CD4-positive, alpha-beta memory T cell (primary cell): Measurements from ENCODE around the gene KIF4B. TPM values are rescaled to one million over a fixed set of nuclear protein-coding genes. Genes with fewer than 3 reads are reported as not detected.
"Not testable (repeated sequence)": the region's sequence is repeated elsewhere in the genome, so short reads cannot be mapped to it uniquely, and the experiment has no call there.

Source experiments
- CTCF ChIA-PET: fragments of 350-600 bp; sonication (Branson Sonifier 250); formaldehyde crosslinking; loops from one replicate; lab custom pipeline; 2021; ENCODE audit warnings: inconsistent platforms; ENCODE audit not compliant: partially characterized antibody; lab: Charles Lee
- POLR2A ChIA-PET: fragments of 350-600 bp; sonication (Branson Sonifier 250); formaldehyde crosslinking; loops from one replicate; lab custom pipeline; 2021; ENCODE audit not compliant: partially characterized antibody; lab: Charles Lee
- DNase-seq, 5 donors: peaks; one replicate each; pipeline versions ENCODE4 v3.0.0 to v3.0.0-alpha.2; 2020 to 2022; ENCODE audit warnings: mixed read lengths in 1 of 5
- H3K27ac ChIP-seq: one replicate; pipeline ENCODE4 v1.7.0; 2013; ENCODE audit warnings: low read depth, low read length
- H3K27me3 ChIP-seq: 2 replicates; pipeline ENCODE4 v1.7.0; 2013; ENCODE audit warnings: mild to moderate bottlenecking, low read length, moderate library complexity; ENCODE audit not compliant: insufficient read depth
- H3K36me3 ChIP-seq: 2 replicates; pipeline ENCODE4 v1.7.0; 2013; ENCODE audit warnings: mild to moderate bottlenecking, low read length, moderate library complexity; ENCODE audit not compliant: insufficient read depth
- H3K4me1 ChIP-seq: 2 replicates; pipeline ENCODE4 v1.7.0; 2013; ENCODE audit warnings: mild to moderate bottlenecking, low read length, moderate library complexity; ENCODE audit not compliant: insufficient read depth
- H3K4me3 ChIP-seq, 2 donors: one replicate each; pipeline ENCODE4 v1.7.0; 2013; ENCODE audit warnings: low read length in 2 of 2, mild to moderate bottlenecking in 1 of 2
- H3K9me3 ChIP-seq, 2 donors: one replicate each; pipeline ENCODE4 v1.7.0; 2013; ENCODE audit warnings: low read length in 2 of 2, control low read depth in 1 of 2; ENCODE audit not compliant: control insufficient read depth in 1 of 2
- H3K27ac Mint-ChIP-seq, 7 donors: one replicate each; pipeline ENCODE4 v1.8.0; 2020 to 2021; ENCODE audit warnings: mixed read lengths in 7 of 7, mild to moderate bottlenecking in 6 of 7, inconsistent platforms in 3 of 7, moderate library complexity in 3 of 7
- H3K27me3 Mint-ChIP-seq, 2 donors: one replicate each; pipeline ENCODE4 v1.8.0; 2020 to 2021; ENCODE audit warnings: mixed read lengths in 2 of 2
- H3K36me3 Mint-ChIP-seq, 2 donors: one replicate each; pipeline ENCODE4 v1.8.0; 2020 to 2021; ENCODE audit warnings: mixed read lengths in 2 of 2, inconsistent platforms in 1 of 2, mild to moderate bottlenecking in 1 of 2
- H3K4me1 Mint-ChIP-seq, 4 donors: one replicate each; pipeline ENCODE4 v1.8.0; 2020 to 2021; ENCODE audit warnings: mixed read lengths in 4 of 4, mild to moderate bottlenecking in 1 of 4
- H3K4me3 Mint-ChIP-seq, 8 donors: one replicate each; pipeline ENCODE4 v1.8.0; 2020 to 2021; ENCODE audit warnings: mixed read lengths in 8 of 8, mild to moderate bottlenecking in 7 of 8, moderate library complexity in 6 of 8, inconsistent platforms in 3 of 8
- H3K9me3 Mint-ChIP-seq, 8 donors: one replicate each; pipeline ENCODE4 v1.8.0; 2020 to 2021; ENCODE audit warnings: mixed read lengths in 8 of 8, mild to moderate bottlenecking in 5 of 8, inconsistent platforms in 3 of 8, moderate library complexity in 1 of 8
- intact Hi-C: fragments of 100-400 bp; cut with micrococcal nuclease; formaldehyde crosslinking; loops from one replicate; pipeline ENCODE4 v1.15.1; 2023
- polyA plus RNA-seq, 2 donors: library from polyadenylated mRNA; unstranded; fragments of 300-500 nt; fragmentation: Illumina TruSeq; gene quantifications; one replicate each; pipeline ENCODE4 v1.2.3, GENCODE V29; 2021
- total RNA-seq, 2 experiments: library from RNA; stranded (reverse); gene quantifications; one replicate each; pipeline ENCODE4 v1.2.3, GENCODE V29; 2021

Gene KIF4B
- total and polyA plus RNA-seq, 4 experiments from 2014 or later = not detected

- H3K27me3 ChIP-seq = no peaks in the 10 kb centered on the region
- H3K4me3 ChIP-seq = no peak overlapping the region
- no peaks in the 10 kb centered on the region for H3K4me1 ChIP-seq
- peaks cover 0 to 3% (median 0%) of the 10 kb centered on the region in 8 donors for H3K9me3 Mint-ChIP-seq
- no peaks in the 10 kb centered on the region for H3K36me3 Mint-ChIP-seq
- H3K9me3 ChIP-seq = no peaks in the 10 kb centered on the region
- CTCF ChIA-PET = no interaction called here
- no peaks in the 10 kb centered on the region for H3K36me3 ChIP-seq
- H3K27ac Mint-ChIP-seq = no peak overlapping the region
- H3K27me3 Mint-ChIP-seq = peaks cover 13% of the 10 kb centered on the region in 2 donors
- intact Hi-C loops = no loop called here
- no peak overlapping the region for H3K4me3 Mint-ChIP-seq
- H3K4me1 Mint-ChIP-seq = no peaks in the 10 kb centered on the region
- H3K27ac ChIP-seq = no peak overlapping the region
- POLR2A ChIA-PET = no interaction called here
- no peak for DNase-seq
Measured at GRCh38 chr5:155021842-155022241, 8.3 kb downstream of the KIF4B start.

DNA sequence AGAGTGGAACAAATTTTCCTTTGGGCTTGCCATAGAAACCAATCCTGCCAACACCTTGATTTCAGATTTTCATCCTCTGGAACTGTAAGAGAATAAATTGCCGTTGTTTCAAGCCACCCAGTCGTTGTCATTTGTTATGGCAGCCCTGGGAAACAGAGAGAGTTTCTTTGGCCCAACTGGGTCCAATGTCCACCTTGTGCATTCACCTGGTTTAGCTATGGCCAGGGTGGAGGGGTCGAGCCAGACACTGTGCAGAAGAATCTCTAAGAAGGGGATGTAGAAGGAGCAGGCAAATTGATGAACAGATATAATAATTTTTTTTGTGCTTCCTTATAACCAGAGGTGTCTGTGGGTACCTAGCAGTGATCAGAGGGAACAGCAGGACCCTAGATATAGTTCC lies 9.8 kb downstream of the KIF4B start:
- peaks cover 2 to 14% (median 10%) of the 10 kb centered on the region in 8 donors for H3K9me3 Mint-ChIP-seq
- POLR2A ChIA-PET = no interaction called here
- no peaks in the 10 kb centered on the region for H3K4me1 Mint-ChIP-seq
- H3K27me3 ChIP-seq = no peaks in the 10 kb centered on the region
- H3K4me3 Mint-ChIP-seq = no peak overlapping the region
- no peaks in the 10 kb centered on the region for H3K36me3 ChIP-seq
- H3K36me3 Mint-ChIP-seq = no peaks in the 10 kb centered on the region
- H3K4me3 ChIP-seq = no peak overlapping the region
- intact Hi-C loops = no loop called here
- H3K27me3 Mint-ChIP-seq = peaks cover 13 to 14% of the 10 kb centered on the region in 2 donors
- no peak overlapping the region for H3K27ac ChIP-seq
- CTCF ChIA-PET = no interaction called here
- H3K4me1 ChIP-seq = no peaks in the 10 kb centered on the region
- H3K9me3 ChIP-seq = no peaks in the 10 kb centered on the region
- H3K27ac Mint-ChIP-seq = no peak overlapping the region
- DNase-seq = no peak

DNA sequence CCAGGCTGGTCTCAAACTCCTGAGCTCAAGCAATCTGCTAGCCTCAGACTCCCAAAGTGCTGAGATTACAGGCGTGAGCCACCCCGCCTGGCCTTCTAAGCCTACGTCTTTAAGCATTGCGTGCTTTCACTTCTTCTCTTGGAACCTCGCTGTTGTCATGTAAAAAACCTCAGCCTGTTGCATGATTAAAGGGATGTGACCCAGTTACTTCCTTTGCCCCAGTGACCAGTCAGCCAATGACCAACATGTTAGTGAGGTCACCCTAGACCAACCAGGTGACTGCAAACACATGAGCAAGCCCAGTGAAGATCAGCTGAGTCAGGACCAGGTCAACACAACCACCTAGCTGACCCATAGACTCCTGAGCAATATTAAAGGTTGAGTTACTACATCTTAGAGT lies 10.5 kb downstream of the KIF4B start:
- H3K9me3 ChIP-seq = no peaks in the 10 kb centered on the region
- intact Hi-C loops = no loop called here
- H3K36me3 ChIP-seq = no peaks in the 10 kb centered on the region
- DNase-seq = no peak
- H3K4me3 Mint-ChIP-seq = no peak overlapping the region
- no peaks in the 10 kb centered on the region for H3K36me3 Mint-ChIP-seq
- H3K4me1 Mint-ChIP-seq = no peaks in the 10 kb centered on the region
- CTCF ChIA-PET = no interaction called here
- H3K27ac ChIP-seq = no peak overlapping the region
- H3K27ac Mint-ChIP-seq = no peak overlapping the region
- H3K27me3 ChIP-seq = no peaks in the 10 kb centered on the region
- H3K9me3 Mint-ChIP-seq = peaks cover 5 to 21% (median 16%) of the 10 kb centered on the region in 8 donors
- no peak overlapping the region for H3K4me3 ChIP-seq
- no peaks in the 10 kb centered on the region for H3K4me1 ChIP-seq
- POLR2A ChIA-PET = no interaction called here
- peaks cover 11 to 12% of the 10 kb centered on the region in 2 donors for H3K27me3 Mint-ChIP-seq

DNA sequence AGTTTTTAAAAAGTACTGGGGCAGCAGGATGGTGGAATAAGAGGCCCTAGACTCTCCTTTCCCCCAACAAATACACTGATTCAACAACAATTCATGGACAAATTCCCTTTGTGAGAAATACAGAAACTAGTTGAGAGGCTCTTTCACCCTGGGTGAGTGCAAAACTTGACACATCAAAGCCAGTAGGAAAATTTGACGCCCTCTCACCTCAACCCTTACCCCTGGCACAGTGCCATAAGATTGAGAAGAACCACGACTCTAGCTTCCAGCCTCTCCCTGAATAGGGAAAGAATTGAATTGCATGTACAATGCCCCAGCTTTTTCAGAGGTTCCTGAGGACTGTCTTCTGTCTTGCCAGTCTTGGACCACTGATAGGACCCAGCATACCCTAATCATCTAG lies 12.3 kb downstream of the KIF4B start:
- Mint-ChIP-seq H3K27me3 (peaks cover 11 to 12% of the 10 kb centered on the region in 2 donors), H3K27ac (no peak overlapping the region), H3K36me3 (no peaks in the 10 kb centered on the region), H3K9me3 (peaks cover 5 to 27% (median 21%) of the 10 kb centered on the region in 8 donors), H3K4me3 (no peak overlapping the region), H3K4me1 (no peaks in the 10 kb centered on the region)
- CTCF ChIA-PET = no interaction called here
- DNase-seq = no peak
- intact Hi-C loops = no loop called here
- H3K27ac ChIP-seq = no peak overlapping the region
- H3K36me3 ChIP-seq = no peaks in the 10 kb centered on the region
- POLR2A ChIA-PET = no interaction called here
- H3K9me3 ChIP-seq = no peaks in the 10 kb centered on the region
- H3K4me1 ChIP-seq = no peaks in the 10 kb centered on the region
- H3K27me3 ChIP-seq = no peaks in the 10 kb centered on the region
- no peak overlapping the region for H3K4me3 ChIP-seq

- H3K4me1 ChIP-seq = no peaks in the 10 kb centered on the region
- no peak overlapping the region for H3K4me3 ChIP-seq
- no peak overlapping the region for H3K4me3 Mint-ChIP-seq
- intact Hi-C loops = no loop called here
- H3K36me3 Mint-ChIP-seq = no peaks in the 10 kb centered on the region
- no peaks in the 10 kb centered on the region for H3K36me3 ChIP-seq
- ChIA-PET POLR2A (no interaction called here), CTCF (no interaction called here)
- H3K9me3 Mint-ChIP-seq = peaks cover 5 to 27% (median 22%) of the 10 kb centered on the region in 8 donors
- H3K27me3 ChIP-seq = no peaks in the 10 kb centered on the region
- DNase-seq = no peak
- H3K27ac Mint-ChIP-seq = no peak overlapping the region
- no peaks in the 10 kb centered on the region for H3K9me3 ChIP-seq
- H3K27ac ChIP-seq = no peak overlapping the region
- no peaks in the 10 kb centered on the region for H3K4me1 Mint-ChIP-seq
- H3K27me3 Mint-ChIP-seq = peaks cover 10 to 11% of the 10 kb centered on the region in 2 donors
Measured at GRCh38 chr5:155027993-155028629, 14.6 kb downstream of the KIF4B start.

DNA sequence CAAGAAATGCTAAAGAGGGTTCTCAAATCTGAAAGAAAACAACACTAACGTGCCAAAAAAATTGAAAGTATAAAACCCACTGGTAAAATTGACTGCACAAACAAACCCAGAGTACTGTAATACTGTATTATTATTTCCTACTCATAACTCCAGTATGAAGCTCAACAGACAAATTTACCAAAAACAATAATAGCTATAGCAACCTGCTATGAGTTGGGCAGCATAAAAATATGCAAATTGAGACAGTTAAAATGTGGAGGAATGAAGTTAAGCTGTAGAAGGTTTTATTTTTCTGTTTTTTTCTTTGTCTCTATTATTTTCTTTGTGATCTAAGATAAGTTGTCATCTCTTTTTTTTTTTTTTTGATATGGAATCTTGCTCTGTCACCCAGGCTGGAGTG lies 15.7 kb downstream of the KIF4B start:
- ChIA-PET CTCF (no interaction called here), POLR2A (no interaction called here)
- no peak overlapping the region for H3K27ac ChIP-seq
- H3K4me1 ChIP-seq = no peaks in the 10 kb centered on the region
- Mint-ChIP-seq H3K36me3 (no peaks in the 10 kb centered on the region), H3K27me3 (peaks cover 8 to 10% of the 10 kb centered on the region in 2 donors), H3K9me3 (peaks cover 5 to 27% (median 22%) of the 10 kb centered on the region in 8 donors), H3K27ac (no peak overlapping the region), H3K4me1 (no peaks in the 10 kb centered on the region), H3K4me3 (no peak overlapping the region)
- no peaks in the 10 kb centered on the region for H3K27me3 ChIP-seq
- DNase-seq = no peak
- H3K36me3 ChIP-seq = no peaks in the 10 kb centered on the region
- H3K4me3 ChIP-seq = no peak overlapping the region
- intact Hi-C loops = no loop called here
- H3K9me3 ChIP-seq = no peaks in the 10 kb centered on the region

GRCh38 chr5:155034145-155034744 lies 20.7 kb downstream of the KIF4B start:
- H3K36me3 Mint-ChIP-seq, H3K4me3 ChIP-seq, H3K27ac Mint-ChIP-seq, H3K27me3 Mint-ChIP-seq, DNase-seq, CTCF ChIA-PET, intact Hi-C loops, H3K36me3 ChIP-seq, H3K27ac ChIP-seq, POLR2A ChIA-PET, H3K4me1 Mint-ChIP-seq, H3K4me1 ChIP-seq, H3K27me3 ChIP-seq, H3K4me3 Mint-ChIP-seq, H3K9me3 Mint-ChIP-seq, H3K9me3 ChIP-seq: not testable (repeated sequence)
